NCI-H1694 treated with DMSO at 0.1 percent for 48 hours (cell line): Measurements from ENCODE around the gene MISP.
"Not testable (repeated sequence)": the region's sequence is repeated elsewhere in the genome, so short reads cannot be mapped to it uniquely, and the experiment has no call there.

Experiments used
- DNase-seq: peaks from one replicate; lab custom pipeline; 2025; lab: John Stamatoyannopoulos, UW

Gene MISP, protein sequence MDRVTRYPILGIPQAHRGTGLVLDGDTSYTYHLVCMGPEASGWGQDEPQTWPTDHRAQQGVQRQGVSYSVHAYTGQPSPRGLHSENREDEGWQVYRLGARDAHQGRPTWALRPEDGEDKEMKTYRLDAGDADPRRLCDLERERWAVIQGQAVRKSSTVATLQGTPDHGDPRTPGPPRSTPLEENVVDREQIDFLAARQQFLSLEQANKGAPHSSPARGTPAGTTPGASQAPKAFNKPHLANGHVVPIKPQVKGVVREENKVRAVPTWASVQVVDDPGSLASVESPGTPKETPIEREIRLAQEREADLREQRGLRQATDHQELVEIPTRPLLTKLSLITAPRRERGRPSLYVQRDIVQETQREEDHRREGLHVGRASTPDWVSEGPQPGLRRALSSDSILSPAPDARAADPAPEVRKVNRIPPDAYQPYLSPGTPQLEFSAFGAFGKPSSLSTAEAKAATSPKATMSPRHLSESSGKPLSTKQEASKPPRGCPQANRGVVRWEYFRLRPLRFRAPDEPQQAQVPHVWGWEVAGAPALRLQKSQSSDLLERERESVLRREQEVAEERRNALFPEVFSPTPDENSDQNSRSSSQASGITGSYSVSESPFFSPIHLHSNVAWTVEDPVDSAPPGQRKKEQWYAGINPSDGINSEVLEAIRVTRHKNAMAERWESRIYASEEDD

DNA sequence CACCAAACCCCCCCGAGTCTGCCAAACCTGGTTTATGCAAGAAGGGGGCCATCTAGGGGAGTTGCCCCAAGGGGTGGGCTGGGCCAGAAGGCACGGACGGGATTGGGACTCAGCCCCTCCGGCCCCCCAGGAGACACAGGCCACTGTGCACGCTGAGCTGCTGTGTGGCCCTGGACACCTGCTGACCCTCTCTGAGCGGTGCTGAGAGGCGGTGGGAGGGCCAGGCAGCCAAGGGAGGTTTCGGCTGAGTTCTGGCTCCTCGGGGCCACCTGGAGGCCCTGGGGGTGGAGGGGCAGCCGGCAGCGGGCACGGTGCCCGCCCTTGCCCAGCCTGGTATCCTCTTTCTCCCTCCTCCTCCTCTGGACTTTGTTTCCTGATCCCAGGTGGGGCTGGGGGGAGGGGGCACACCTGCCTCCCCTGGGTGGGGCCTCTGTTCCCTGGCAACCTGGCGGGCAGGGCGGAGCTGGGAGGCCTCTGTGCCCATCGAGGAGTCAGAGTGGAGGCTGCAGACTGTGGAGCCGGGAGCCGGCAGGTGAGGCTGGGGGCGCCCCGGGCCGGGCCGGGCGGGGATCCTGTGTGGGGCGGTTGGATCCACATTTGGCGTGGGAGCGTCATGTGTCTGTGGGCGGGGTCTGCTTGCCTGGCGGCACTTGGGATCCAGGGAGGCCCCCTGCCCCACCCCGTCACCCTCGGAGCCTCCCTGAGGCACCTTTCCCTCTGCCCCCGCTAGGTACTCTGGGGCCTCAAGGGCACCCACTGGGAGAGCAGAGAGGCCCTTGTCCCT is at the start of gene MISP:
MISP (plus strand) TSS at position 473 of the 784 bp plus-strand sequence. CDS start 5,835 bp downstream, outside the sequence.
- DNase-seq, result no peak

DNA sequence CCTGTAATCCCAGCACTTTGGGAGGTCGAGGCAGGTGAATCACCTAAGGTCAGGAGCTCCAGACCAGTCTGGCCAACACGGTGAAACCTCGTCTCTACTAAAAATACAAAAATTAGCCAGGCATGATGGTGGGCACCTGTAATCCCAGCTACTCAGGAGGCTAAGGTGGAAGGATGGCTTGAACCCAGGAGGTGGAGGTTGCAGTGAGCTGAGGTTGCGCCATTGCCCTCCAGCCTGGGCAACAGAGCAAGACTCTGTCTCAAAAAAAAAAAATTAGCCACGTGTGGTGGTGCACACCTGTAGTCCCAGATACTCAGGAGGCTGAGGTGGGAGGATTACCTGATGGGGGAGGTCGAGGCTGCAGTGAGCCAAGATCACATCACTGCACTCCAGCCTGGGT is 48.1 kb upstream of the MISP start:
- not testable (repeated sequence) for DNase-seq

DNA sequence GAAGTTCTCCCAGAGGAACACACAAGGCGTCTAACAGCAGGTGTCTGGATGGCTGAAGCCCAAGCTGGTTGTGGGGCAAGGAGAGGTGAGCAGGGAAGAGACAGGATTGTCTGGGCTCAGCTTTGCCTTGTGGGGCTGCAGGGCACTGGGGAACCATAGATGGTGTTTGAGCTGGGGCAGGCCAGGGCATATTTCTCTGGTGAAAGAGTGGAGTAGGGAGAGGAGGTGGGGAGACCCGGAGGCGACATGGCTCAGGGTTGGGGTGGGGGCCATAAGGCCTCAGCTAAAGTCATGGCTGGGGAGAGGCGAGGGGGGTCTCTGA is 47.6 kb upstream of the MISP start:
- no peak for DNase-seq

DNA sequence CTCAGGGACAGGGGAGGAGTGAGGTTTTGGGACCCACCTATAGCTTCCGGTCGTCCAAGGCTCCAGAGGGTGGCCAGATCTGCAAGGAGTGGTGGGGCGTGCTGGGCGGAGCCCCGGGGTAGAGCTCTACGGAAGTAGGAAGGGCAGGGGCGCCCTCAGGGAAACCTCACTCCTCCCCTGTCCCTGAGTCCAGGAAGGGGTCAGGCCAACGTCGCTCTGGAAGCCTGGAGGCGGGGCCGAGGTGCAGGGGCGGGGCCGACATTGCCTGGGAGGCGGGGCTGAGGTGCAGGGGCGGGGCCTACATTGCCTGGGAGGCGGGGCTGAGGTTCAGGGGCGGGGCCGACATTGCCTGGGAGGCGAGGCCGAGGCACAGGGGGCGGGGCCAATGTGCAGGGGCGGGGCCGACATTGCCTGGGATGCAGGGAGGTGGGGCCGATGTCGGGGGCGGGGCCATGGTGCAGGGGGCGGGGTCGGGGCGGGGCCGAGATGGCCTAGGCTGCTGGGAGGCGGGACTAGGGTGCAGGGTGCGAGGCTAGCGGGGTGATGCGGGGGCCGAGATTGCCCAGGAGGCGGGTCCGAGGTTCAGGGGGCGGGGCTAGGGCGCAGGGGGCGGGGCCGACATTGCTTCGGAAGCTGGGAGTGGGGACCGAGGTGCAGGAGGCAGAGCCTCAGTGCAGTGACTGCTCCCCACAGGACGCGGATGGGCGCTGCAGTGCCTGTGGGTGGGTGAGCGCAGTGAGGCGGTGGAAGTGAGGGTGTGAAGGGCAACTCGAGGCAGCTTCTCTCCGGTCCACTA is 47.1 kb upstream of the MISP start:
- no peak for DNase-seq

DNA sequence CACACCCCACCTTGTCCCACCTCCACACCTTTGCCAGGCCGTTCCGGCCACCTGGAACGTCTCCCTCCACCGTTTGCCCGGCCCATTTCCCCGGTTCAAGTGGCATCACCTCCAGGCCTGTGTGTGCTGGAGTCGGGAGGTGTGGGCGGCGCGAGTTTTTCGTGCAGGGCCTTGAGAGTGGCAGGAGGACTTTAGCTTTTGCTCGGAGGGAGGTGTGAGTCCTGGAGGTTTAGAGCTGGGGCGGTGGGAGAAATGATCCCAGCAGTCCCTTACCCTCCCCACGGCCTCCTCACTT is 46.5 kb upstream of the MISP start:
- DNase-seq, result no peak

DNA sequence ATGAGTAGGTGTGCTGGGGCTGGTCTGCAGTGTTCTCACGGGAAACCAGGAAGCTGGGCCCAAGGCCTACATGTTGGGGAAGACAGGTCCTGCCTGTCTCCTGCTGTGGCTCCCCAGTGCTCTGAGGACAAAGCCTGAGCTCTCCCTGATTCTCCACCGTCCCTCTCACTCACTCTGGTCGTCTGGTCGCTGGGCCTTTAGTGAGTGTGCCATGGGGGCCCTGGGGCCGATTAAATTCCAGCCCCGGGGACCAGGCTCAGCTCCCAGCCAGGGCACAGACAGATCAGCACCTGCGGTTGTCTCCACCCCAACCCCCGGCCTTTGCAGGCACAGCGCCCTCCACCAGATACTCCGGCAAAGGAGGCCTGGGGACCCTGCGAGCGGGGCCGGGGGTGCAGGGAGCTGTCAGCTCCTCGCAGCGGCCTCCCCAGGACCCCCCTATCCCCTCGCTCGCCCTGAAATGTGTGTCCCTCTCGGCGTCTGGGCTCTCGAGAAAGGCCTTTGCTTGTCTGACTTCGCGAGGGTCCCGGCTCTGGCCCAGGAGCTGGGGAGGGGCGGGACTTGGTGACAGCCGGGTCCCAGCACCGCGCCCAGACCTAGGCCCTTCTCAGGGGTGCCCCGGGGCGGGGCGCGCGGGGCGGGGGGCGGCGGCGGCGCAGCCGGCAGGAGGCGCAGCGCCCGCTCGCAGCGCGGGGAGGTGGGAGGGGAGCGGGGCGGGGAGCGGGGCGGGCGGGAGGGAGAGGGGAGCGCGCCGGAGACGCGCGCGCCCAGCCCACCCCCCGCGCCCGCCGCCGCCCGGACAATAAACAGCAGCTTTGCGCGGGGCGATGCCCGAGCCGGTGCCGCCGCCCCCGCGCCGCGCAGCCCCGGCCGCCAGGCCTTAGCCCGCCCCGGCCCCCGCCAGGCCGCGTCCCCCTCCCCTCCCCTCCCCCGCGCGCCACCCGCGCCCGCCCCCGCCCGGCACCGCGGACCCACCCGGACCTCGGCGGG is 42.5 kb upstream of the MISP start, which contains the start of gene PALM:
PALM (plus strand) TSS at position 782 of the 990 bp plus-strand sequence. CDS start 212 bp downstream, outside the sequence.
- DNase-seq, result no peak

DNA sequence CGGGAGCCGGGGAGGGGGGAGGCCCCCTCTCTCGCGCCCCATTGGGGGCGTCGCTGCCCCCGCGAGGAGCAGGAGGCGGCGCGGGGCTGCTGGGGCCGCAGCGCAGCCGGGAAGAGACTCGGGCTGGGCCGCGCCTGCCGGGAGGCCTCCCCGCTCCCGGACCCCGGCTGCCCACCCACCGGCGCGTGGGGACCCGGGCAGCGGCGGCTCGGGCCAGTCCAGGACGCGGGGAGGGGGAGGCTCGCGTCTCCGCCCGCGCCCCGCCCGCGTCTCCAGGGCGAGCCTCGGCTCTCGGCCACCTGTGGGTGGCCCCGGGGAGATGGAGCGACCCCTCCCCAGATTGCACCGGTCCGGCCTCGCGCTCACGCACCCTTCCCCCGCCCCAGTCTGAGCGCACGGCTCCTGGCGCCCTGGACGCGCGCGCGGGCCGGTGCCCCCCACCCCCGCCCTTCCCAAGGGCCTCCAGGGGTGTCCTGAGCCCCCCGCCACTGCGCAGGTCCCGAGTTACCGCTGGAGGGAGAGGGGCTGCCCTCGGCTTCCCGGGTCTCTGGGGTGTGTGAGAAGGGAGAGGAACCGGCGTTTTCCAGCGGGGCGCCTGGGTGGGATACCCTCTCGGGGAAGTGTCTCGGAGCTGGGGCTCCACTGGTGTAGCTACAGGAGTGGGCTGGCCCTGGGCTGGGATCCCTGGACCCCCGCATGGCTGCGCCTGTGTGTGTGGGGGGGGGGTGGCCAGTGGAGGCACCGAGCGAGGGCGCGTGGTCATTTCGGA is 41.5 kb upstream of the MISP start:
- no peak for DNase-seq

DNA sequence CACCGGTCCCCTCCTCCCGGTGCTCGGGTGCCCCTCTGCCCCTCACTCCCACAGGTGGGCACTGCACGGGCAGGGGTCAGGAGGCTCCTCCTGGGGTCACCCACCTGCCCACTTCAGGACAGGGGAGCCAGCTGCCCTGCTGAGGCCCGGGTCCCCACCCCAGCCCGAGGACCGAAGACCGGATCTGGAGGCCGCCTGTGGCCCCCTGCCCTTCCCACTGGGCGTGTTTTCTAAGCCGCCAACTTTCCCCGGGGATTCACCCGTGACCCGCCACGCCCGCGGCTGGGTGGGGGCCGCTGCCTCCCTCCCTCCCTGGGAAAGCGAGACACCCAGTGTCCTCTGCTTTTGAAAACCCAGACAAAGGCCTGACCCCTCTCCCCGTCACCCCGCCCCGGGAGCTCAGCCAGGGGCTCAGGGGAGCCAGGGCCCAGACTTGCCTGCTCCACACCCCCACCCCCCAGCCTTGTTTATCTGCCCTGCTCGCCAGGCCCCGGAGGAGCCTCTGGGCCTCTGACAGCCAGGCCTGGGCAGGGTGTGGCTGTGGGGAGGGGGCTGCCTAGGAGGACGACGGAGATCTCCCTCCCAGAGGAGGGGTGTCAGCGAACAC is 40.8 kb upstream of the MISP start:
- DNase-seq, result no peak

DNA sequence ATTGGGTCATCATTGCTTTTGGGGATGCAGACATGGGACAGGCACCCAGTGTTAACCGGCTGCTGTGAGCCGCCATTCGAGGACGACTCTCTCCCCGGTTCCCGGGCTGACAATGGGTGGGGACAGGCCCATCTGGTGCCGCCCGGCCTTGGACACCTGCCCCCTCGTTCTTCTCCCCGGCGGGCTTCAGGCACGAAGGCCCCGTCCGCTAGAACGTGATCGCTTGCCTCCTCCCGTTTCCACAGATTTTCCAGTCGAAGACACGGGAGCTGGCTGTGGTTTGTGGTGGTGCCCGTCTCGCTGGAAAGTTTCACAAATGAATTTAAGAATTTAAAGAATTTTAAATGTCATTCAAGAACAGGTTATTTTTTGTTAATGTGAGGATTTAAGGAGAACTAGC is 40.1 kb upstream of the MISP start:
- DNase-seq, result no peak

DNA sequence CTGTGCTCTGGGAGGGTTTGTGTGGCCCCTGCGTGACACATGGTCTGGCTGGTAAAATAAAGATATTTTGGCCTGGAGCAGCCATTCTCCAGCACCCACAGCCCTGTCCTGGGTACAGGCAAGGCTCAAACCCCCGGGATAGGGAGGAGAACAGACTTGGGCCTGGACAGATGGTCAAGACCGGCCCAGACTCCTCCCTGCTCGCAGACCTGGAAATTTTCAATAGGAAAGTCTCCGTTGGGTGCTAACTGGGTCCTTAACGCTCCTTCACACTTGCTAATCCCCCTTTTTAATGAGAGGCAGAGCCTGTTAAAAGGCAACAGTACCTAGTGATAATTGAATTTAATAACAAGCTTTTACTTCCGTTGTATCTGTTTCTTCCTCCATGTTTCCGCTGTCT is 39.7 kb upstream of the MISP start:
- DNase-seq, result no peak

DNA sequence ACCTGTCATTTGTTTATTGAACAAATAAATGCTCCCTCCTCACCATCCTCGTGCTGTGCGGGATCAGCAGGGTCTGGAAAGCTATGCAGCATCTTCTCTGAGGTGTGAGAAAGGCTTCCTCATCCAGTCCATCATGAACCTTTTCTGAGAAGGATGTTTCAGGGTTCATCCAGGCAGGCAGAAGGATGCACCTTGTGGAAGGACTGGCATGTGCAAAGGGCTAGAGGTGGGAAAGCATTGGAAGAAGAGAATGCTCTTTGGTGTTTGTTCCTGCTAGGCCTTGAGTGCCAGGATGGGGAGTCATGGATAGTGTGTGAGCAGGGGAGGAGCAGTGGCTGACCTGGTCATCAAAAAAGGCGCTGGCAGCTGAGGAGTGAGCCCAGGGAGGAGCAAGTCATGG is 35.6 kb upstream of the MISP start:
- no peak for DNase-seq

DNA sequence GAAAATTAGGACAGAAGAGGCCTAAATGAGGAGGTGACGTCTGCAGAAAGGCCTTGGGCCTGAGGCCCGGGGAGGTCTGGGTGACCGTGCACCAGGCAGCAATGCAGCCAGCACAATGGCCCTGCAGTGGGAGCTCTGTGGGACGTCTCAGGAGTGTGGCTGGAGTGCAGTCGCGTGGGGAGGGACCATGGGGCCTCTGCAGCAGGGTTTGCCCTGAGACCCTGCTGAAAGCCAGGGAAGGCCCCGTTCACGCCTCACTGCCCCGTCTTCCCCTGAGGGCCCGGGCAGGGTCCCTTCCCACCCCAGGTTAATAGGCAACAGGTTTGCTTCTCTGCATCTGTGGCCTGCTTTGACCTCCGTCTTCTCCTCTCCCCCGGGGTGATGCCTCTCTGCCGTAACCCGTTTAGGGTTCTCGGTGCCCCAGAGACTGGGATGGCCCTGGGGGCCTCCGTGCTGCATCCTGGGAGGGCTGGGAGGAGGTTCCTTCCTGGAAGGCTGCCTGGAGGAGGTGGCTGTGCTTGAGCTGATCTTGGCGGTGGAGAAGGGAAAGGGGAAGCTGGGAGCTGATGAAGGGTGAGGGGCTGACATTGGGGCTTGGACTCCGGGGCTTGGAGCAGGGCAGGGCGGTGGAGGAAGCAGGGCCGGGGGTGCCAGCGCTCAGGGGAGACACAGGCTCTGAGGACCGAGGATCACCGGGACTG is 32.5 kb upstream of the MISP start:
- DNase-seq, result no peak

DNA sequence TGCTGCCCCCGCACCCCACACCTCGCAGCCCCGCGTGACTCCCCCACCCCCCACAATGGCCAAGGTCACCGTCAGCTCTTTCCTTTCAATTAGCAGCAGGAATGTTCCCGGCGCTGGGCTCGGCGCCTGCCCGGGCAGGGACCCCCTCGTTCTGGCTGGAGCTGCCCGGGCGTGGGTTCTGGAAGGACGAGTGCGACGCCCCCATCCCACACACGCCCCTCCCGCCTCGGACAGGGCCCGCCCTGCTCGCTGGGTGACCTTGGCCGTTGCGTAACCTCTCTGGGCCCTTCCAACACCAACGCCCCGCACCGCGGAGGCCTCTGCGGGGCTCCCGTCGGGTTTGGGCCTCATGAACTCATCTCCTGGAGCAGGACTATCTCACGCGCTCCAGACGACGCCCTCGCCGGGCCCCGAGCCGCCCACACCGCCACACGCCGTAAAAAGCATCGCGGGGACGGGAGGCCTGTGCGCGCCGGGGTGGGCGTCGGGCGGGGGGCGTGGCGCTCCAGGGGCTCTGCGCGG is 31.9 kb upstream of the MISP start:
- no peak for DNase-seq

DNA sequence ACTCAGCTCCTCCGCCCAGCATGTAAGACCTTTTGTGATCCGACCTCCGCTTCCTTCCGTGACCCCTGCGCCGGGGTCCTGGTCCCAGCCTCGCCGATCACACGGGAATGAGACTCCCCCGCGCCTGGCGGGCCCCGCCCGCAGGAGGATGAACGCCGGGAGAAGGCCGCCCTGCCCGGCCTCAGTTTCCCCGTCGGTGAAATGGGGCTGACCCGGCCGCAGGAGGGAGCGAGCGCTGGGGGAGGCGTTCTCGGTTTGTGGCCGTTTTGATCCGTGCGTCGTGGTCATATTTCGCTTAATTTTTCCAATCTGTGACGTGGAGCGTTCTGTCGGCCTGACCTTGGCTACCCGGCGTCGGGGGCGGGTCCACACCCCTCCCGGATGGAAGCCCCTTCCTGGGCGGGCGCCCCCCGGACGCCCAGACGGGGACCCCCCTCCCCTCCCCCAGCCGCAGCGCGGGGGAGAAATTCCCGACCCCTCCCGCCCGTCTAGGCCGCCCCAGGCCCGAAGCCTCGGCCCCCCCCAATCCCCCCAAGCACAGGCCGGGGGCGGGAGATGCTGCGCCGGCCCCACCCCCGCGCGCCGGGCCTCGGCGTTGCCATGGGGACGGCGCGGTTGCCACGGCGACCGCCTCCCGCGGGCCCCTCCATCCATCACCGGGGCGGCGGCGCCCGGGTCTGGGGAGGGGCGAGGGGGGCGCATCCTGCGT is 31.1 kb upstream of the MISP start:
- no peak for DNase-seq

DNA sequence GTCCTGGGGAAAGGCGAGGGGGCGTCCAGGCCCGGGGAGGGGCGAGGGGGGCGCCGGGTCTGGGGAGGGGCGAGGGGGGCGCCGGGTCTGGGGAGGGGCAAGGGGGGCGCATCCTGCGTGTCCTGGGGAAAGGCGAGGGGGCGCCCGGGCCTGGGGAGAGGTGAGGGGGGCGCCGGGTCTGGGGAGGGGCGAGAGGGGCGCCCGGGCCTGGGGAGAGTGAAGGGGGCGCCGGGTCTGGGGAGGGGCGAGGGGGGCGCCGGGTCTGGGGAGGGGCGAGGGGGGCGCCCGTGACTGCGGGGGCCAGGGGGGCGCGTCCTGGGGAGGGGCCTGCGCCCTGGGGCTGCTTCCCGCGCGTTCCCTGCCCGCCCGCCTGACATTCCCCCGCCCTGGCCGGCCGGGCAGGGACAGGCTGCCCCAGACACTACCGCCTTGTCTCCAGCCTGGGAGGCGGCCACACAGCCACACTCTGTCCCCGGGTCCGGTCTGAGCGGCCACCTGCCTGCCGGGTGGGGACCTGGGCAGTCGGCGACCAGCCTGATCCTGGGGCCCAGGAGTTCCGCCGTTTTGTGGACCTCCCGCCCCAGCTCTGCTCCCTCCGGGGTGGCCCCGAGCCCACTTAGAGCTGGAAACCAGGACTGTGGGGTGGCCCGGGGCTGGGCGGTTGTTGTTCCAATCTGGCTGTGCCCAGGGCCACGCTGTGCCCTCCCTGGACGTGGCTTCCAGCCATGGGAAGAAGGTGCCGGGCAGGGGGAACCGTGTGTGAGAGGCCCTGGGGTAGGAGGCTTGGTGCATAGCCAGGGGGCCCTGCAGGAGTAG is 30.4 kb upstream of the MISP start:
- DNase-seq, result no peak

DNA sequence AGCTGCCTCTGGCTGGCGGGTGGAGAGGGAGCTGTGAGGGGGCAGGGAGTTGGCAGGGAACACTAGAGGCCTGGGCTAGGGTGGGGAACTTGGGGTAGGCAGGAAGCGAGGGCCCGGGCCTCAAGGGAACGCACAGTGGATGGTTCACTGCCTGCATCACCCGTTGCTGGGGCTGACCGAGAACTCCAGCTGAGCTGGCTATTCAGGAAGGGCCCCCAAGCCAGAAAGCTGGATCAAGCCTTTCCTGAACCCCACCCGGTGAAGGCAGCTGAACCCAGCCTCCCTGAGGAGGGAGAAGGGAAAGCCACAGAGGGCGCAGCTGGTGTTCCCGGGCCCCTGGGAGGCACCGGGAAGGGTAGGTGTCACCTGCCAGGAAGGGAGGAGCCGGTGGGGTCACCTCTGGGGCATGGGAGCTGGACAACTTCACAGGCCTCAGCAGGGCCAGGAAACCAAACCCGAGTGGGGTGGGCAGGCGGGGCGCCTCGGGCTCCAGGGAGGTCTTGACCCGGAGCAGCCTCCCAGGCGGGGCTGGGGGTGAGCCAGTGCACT is 28.3 kb upstream of the MISP start:
- no peak for DNase-seq

DNA sequence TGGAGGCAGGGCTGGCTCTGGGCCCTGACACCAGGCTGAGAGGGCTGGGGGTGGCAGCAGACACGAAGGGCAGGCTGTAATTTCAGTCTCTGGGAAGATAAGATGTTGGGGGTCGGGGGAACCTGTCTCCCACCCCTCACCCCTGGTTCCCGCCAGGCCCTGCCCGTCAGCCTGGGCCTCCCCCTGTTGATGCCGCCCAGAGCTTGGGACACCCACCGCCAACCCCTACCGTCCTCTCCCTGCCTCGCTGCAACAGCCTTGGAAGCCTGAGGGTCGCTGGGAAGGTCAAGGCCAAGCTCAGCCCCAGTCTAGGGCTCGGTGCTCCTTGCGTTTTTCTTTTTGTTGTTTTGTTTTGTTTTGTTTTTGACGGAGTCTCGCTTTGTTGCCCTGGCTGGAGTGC is 27.7 kb upstream of the MISP start:
- DNase-seq, result no peak
